D721Med (cell line): ENCODE measurements around the gene MEF2C.

Experiments
- DNase-seq: peaks from one replicate; pipeline ENCODE4 v3.0.0; 2011; ENCODE audit warnings: low spot score; ENCODE audit not compliant: insufficient read length
- FAIRE-seq: peaks from 2 replicates; lab custom pipeline; 2011; peaks lifted over from hg19 to GRCh38; lab: Jason Lieb, UNC
- CTCF ChIP-seq: IDR thresholded peaks from 2 replicates; pipeline ENCODE4 v1.5.1; 2012; ENCODE audit warnings: mild to moderate bottlenecking, control low read depth; ENCODE audit not compliant: insufficient read depth; ENCODE audit errors: missing control alignments

The MEF2C gene

DNA sequence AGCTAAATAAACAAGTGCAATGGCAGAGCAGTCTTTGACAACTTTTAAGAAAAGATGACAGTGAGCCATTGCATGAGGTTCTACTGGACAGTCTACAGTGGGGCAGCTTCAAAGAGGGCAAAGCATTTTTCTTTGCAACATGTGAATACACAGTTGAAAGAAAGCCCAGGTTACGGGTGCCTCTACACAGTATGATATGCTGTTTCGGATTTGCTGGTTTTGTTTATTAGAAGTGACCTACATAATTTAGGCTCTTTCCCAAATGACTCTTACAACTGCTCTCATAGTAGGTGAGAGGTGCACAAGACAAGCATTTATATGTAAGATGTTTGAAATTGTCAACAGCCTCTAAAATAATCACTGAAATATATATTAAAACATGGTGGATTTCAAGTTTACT, 62.4 kb downstream of the MEF2C start:
- no peak for TF ChIP-seq CTCF
- no peak for FAIRE-seq
- DNase-seq = no peak

DNA sequence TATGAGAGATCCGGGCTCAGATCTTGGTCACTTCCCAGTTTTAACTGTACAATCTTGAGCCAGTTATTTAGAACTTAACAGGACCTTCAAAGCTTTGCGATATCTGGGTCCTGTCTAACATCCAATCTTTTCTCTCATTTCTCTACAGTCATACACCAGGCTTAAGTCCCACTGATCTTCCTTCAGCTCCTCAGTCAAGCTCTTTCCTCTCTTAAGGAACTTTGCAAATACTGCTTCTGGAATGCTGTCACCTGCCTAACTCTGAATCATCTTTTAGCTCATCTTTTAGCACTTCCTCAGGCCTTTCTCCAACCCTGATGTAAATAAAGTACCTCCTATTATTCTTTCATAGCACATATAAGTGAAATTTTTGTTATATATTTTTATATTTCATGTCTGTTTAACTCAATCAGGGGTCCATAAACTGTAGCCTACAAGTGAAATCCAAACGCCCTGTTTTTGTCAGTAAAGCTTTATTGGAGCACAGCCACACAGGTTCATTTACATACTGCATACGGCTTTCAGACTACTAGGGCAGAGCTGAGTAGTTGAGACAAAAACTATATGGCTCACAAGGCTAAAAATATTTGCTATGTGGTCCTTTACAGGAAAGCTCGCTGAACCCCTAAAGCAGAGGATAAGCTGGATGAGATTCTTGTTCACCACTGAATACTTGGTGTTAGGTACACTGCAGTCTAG, 63.5 kb downstream of the MEF2C start:
- no peak for DNase-seq
- FAIRE-seq = no peak

GRCh38 chr5:88818296-88818695, 64.7 kb downstream of the MEF2C start:
- FAIRE-seq = peak; percentile 41
- TF ChIP-seq CTCF = no peak
- DNase-seq = no peak

More for the DNA sequence above, 63.5 kb downstream of the MEF2C start:
- no peak for TF ChIP-seq CTCF

GRCh38 chr5:88816195-88816594, 66.8 kb downstream of the MEF2C start:
- TF ChIP-seq CTCF = no peak
- no peak for FAIRE-seq
- DNase-seq = no peak

DNA sequence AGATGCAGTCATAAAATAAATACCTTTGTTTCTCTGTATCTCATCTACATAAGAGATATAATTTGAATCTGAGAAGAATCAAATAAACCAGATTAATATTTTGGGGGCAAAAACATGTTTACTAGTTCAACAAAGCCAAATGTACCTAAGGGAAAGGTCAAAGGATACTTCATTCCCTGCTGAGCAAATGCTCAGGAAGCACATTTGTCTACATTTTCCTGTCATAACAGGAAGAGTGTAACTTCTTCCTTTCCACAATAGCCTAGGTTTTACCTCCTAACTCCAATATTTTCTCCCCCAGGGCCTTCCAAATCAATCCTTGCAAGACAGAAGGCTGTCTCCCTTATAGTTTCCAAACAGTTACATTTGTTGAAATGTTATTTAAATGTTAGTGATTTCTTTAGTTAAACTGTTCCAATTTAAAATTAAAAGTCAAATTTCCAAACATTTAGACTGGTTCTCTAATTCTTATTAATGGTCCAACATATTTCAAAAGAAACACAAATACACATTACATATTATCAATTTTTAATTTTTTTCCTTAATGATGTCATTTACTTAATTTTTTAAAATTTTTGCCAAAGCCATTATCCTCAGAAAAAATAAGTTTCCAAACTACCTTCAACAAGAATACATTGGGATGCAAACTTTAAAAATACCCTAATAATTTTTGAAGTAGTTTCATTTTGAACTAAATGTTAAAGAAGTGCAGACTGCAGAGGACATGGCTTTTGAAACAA, 67.8 kb downstream of the MEF2C start:
- no peak for DNase-seq
- FAIRE-seq = no peak
- no peak for TF ChIP-seq CTCF

DNA sequence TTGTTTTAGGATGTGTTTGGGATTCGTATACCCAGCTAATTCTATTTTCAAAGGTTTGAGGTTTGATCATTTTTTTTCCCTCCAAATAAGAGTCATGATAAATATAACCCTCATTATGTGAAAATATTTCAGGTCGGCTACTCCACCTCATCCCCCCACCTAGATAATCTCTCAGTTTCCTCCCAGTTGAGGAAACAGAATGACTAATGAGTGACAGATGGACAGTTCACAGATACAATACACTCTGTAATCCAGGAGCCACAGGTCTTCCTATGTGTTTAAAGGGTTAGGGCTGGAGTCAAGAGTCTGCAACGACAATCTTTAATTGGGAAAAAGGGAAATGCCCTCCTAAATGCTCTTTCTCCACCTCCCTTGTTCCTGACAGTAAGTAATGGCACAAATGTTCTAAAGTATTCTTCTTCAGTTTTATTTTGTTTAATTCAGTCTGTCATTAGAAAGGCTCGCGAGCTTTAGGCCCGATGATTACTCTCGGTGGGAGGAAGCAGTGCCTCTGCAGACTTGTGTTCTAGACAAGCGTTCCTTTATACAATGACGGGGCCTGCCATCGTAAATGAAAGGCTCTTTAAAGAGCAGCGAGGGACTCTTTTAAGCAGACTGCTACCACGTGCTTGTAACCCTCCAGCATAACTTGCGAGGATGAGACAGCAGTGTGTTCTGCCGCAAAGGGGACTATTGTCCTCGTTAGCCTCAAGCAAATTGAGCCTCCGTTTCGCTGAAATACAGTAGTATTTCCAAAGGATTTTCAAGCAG, 69.0 kb downstream of the MEF2C start:
- no peak for DNase-seq
- TF ChIP-seq CTCF = no peak
- FAIRE-seq = no peak
